VCaP (cell line): Measurements from ENCODE around the gene ARFGAP1.
A peak's percentile ranks its signal among the peaks of the same experiment; 100 is the strongest.

ENCODE experiments used
- H3K27ac ChIP-seq: fragments of 450-650 bp; 2 replicates; pipeline ENCODE4 v1.5.1; 2017
- TF ChIP-seq, protein P1 (sequence below): fragments of 450-650 bp; conservative IDR thresholded peaks from 2 replicates; pipeline ENCODE4 v1.5.1; 2017; ENCODE audit warnings: mild to moderate bottlenecking, moderate library complexity

ARFGAP1 gene

GRCh38 chr20:63235399-63235983 is 37.1 kb upstream of the ARFGAP1 start, which contains the start of gene BIRC7:
Gene BIRC7, plus strand, starts transcription at chr20:63235905. Its CDS starts 192 bp downstream, at chr20:63236097.
- H3K27ac ChIP-seq, result peak within 1 kb of the TSS; percentile 41; the same call in 1 of the 2 replicates
- TF ChIP-seq, protein P1, sequence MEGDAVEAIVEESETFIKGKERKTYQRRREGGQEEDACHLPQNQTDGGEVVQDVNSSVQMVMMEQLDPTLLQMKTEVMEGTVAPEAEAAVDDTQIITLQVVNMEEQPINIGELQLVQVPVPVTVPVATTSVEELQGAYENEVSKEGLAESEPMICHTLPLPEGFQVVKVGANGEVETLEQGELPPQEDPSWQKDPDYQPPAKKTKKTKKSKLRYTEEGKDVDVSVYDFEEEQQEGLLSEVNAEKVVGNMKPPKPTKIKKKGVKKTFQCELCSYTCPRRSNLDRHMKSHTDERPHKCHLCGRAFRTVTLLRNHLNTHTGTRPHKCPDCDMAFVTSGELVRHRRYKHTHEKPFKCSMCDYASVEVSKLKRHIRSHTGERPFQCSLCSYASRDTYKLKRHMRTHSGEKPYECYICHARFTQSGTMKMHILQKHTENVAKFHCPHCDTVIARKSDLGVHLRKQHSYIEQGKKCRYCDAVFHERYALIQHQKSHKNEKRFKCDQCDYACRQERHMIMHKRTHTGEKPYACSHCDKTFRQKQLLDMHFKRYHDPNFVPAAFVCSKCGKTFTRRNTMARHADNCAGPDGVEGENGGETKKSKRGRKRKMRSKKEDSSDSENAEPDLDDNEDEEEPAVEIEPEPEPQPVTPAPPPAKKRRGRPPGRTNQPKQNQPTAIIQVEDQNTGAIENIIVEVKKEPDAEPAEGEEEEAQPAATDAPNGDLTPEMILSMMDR, result no peak

GRCh38 chr20:63236116-63236837 is 36.3 kb upstream of the ARFGAP1 start:
- no peak overlapping the region for H3K27ac ChIP-seq
- TF ChIP-seq, protein P1, result no peak

GRCh38 chr20:63238031-63238430 is 34.6 kb upstream of the ARFGAP1 start:
- no peak overlapping the region for H3K27ac ChIP-seq
- TF ChIP-seq, protein P1, result no peak

DNA sequence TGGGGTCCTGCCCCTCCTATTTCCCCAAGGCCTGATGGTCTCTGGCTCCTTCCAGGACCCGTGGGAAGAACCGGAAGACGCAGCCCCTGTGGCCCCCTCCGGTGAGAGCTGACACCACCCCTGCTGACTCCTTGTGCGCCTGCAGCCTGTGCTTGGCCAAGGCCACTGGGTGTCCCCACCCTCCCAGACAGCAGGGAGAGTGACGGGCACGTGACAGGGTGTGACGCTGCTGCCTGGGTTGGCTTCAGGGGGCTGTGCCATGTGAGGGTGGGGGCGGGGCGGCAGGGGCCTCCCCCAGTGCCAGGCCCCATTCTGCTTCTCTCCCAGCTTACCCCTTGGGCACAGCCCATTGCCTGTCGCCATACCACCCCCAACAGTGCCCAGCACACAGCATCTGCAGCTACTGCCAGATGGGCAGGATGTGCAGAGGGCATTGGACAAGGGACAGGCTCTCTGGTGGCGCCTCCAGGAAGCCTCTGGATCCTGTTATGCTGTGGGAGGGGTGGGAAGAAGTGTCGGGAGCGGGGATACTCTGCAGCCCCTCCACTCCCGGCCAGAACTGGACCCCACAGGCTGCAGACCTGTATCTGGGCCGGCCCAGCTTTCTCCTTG is 34.0 kb upstream of the ARFGAP1 start:
- H3K27ac ChIP-seq, result no peak overlapping the region
- TF ChIP-seq, protein P1, result no peak

GRCh38 chr20:63239431-63239830 is 33.2 kb upstream of the ARFGAP1 start:
- TF ChIP-seq, protein P1, result no peak
- no peak overlapping the region for H3K27ac ChIP-seq

- no peak overlapping the region for H3K27ac ChIP-seq
- TF ChIP-seq, protein P1, result no peak
These were observed 32.6 kb upstream of the ARFGAP1 start for GRCh38 chr20:63240004-63240403.

DNA sequence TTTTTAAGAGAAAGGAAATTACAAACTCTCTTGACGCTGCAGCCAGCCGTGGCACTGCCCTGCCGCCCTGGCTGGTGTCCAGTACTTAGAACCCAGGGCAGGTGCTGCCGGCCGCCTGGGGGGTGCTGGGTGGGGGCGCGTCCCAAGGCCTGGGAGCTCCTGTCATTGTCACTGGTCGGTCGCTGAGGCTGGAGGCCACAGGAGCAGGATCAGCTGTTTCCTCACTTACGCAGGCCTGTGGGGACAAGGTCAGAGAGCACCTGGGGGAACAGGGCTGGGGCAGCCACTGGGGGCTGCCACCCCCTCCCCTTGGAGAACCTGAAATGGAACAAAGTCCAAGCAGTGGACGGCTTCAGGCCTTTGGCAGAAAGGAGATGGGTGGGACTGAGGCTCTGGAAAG is 31.3 kb upstream of the ARFGAP1 start:
- no peak overlapping the region for H3K27ac ChIP-seq
- TF ChIP-seq, protein P1, result no peak
